Hepatocyte (in vitro differentiated cells): Measurements from ENCODE around the gene PTPRM.

Source experiments
- CTCF ChIP-seq: fragments of 200-600 bp; sonication (generic); IDR thresholded peaks from 2 replicates; pipeline ENCODE4 v1.5.1; 2016; ENCODE audit warnings: antibody characterized with exemption, mild to moderate bottlenecking; ENCODE audit not compliant: poor library complexity
- EZH2 ChIP-seq: fragments of 200-600 bp; sonication (generic); IDR thresholded peaks from 2 replicates; pipeline ENCODE4 v1.6.1; 2016; ENCODE audit warnings: antibody characterized with exemption, mild to moderate bottlenecking, borderline replicate concordance
- EZH2phosphoT487 ChIP-seq: fragments of 200-600 bp; sonication (generic); IDR thresholded peaks from one replicate; pipeline ENCODE4 v1.6.1; 2018; ENCODE audit warnings: antibody characterized with exemption, mild to moderate bottlenecking, low read depth, moderate library complexity; ENCODE audit not compliant: unreplicated experiment, severe bottlenecking

- no peak for TF ChIP-seq CTCF
- no peak for TF ChIP-seq EZH2
- no peak for TF ChIP-seq EZH2phosphoT487
These were observed 682.7 kb downstream of the PTPRM start for GRCh38 chr18:8249811-8250210.
